Activated CD4-positive, alpha-beta T cell treated with anti-CD3 and anti-CD28 coated beads, Interleukin-2, amount 50 U/mL, for 16 hours (primary cell): ENCODE results near the gene SESN1.
A peak's percentile ranks its signal among the peaks of the same experiment; 100 is the strongest.
"Not testable (repeated sequence)": the region's sequence is repeated elsewhere in the genome, so short reads cannot be mapped to it uniquely, and the experiment has no call there.

Source experiments
- DNase-seq: peaks from one replicate; pipeline ENCODE4 v3.0.0-alpha.2; 2020

Gene SESN1

GRCh38 chr6:109094416-109095035, at the start of gene SESN1:
SESN1 (minus strand) TSS chr6:109094846; CDS start chr6:109094073, 773 bp downstream.
- peak; percentile 87 for DNase-seq

GRCh38 chr6:109143191-109143590, 48.5 kb upstream of the SESN1 start:
- no peak for DNase-seq

- DNase-seq, result not testable (repeated sequence)
Measured at GRCh38 chr6:109142067-109142466, 47.4 kb upstream of the SESN1 start.

- DNase-seq, result no peak
Measured at GRCh38 chr6:109139109-109139508, 44.5 kb upstream of the SESN1 start.

GRCh38 chr6:109136530-109136929, 41.9 kb upstream of the SESN1 start:
- DNase-seq, result not testable (repeated sequence)

- DNase-seq, result not testable (repeated sequence)
Measured at GRCh38 chr6:109136039-109136438, 41.4 kb upstream of the SESN1 start.

- not testable (repeated sequence) for DNase-seq
Measured at GRCh38 chr6:109135600-109135999, 41.0 kb upstream of the SESN1 start.

- DNase-seq, result peak; percentile 16
Measured at GRCh38 chr6:109130065-109130464, 35.4 kb upstream of the SESN1 start.

GRCh38 chr6:109125504-109125903, 30.9 kb upstream of the SESN1 start:
- DNase-seq, result no peak

- no peak for DNase-seq
Measured at GRCh38 chr6:109124219-109124618, 29.6 kb upstream of the SESN1 start.

GRCh38 chr6:109121411-109121810, 26.8 kb upstream of the SESN1 start:
- no peak for DNase-seq

GRCh38 chr6:109118871-109119354, 24.3 kb upstream of the SESN1 start:
- DNase-seq, result no peak

- no peak for DNase-seq
Measured at GRCh38 chr6:109118337-109118736, 23.7 kb upstream of the SESN1 start.

- DNase-seq, result no peak
Measured at GRCh38 chr6:109117346-109118035, 22.8 kb upstream of the SESN1 start.

GRCh38 chr6:109112663-109113062, 18.0 kb upstream of the SESN1 start:
- not testable (repeated sequence) for DNase-seq

GRCh38 chr6:109109663-109110062, 15.0 kb upstream of the SESN1 start:
- DNase-seq, result not testable (repeated sequence)

- no peak for DNase-seq
Measured at GRCh38 chr6:109105681-109106080, 11.0 kb upstream of the SESN1 start.

- DNase-seq, result no peak
Measured at GRCh38 chr6:109104512-109104911, 9.9 kb upstream of the SESN1 start.

GRCh38 chr6:109103942-109104341, 9.3 kb upstream of the SESN1 start:
- DNase-seq, result peak; percentile 18

- DNase-seq, result no peak
Measured at GRCh38 chr6:109102762-109103161, 8.1 kb upstream of the SESN1 start.

GRCh38 chr6:109097661-109098060, 3.0 kb upstream of the SESN1 start:
- no peak for DNase-seq

GRCh38 chr6:109096208-109096607, 1.6 kb upstream of the SESN1 start:
- no peak for DNase-seq

GRCh38 chr6:109095835-109096084, 1.1 kb upstream of the SESN1 start:
- no peak for DNase-seq

- peak; percentile 97 for DNase-seq
Measured at GRCh38 chr6:109095036-109095834, 589 bp upstream of the SESN1 start, which contains the start of gene CEP57L1. CEP57L1 (plus strand) TSS chr6:109095507; CDS start chr6:109145222, 49,715 bp downstream.
